ENCODE data around the gene APMAP.

The APMAP gene

GRCh38 chr20:24994470-24995368 lies 2.2 kb upstream of the APMAP start:
- TF ChIP-seq REST (IDR thresholded peaks at IDR 0.05; ENCODE audit: low read depth) = no peak
- 0 out of 2 replicates have a peak, but pooled peaks have one; percentile 23 for TF ChIP-seq TAF1 (IDR thresholded peaks at IDR 0.05; ENCODE audit: low read depth)
- 0 out of 2 replicates have a peak, but pooled peaks have one; percentile 26 for TF ChIP-seq MAX (IDR thresholded peaks at IDR 0.05)
- no peak for TF ChIP-seq YY1 (IDR thresholded peaks at IDR 0.05; ENCODE audit: low read depth)
- TF ChIP-seq TCF12 (IDR thresholded peaks at IDR 0.05; ENCODE audit: low read depth) = no peak
- no peak for TF ChIP-seq CEBPB (IDR thresholded peaks at IDR 0.05)
- TF ChIP-seq EGR1 (IDR thresholded peaks at IDR 0.05) = no peak
- TF ChIP-seq RAD21 (IDR thresholded peaks at IDR 0.05; ENCODE audit: low read depth) = peak; percentile 99
- TF ChIP-seq ZBTB7A (IDR thresholded peaks at IDR 0.05; ENCODE audit: low read depth) = no peak
- TF ChIP-seq USF1 (IDR thresholded peaks at IDR 0.05) = no peak
- TF ChIP-seq CREB1 (IDR thresholded peaks at IDR 0.05; ENCODE audit: low read depth) = no peak
- TF ChIP-seq FOXM1 (IDR thresholded peaks at IDR 0.05; ENCODE audit: borderline replicate concordance, low read depth) = no peak
- TF ChIP-seq EP300 (IDR thresholded peaks at IDR 0.05; ENCODE audit: borderline replicate concordance) = no peak
- 0 out of 2 replicates have a peak, but pooled peaks have one; percentile 13 for TF ChIP-seq TEAD4 (IDR thresholded peaks at IDR 0.05)
- TF ChIP-seq NFIC (IDR thresholded peaks at IDR 0.05) = peak; percentile 59

- no peak for TF ChIP-seq FOXM1 (IDR thresholded peaks at IDR 0.05; ENCODE audit: borderline replicate concordance, low read depth)
Measured at GRCh38 chr20:24994186-24994465, 1.6 kb upstream of the APMAP start.

- TF ChIP-seq RAD21 (IDR thresholded peaks at IDR 0.05; ENCODE audit: low read depth) (peak; percentile 40), MAX (IDR thresholded peaks at IDR 0.05) (no peak)
Measured at GRCh38 chr20:24993337-24994185, 1.0 kb upstream of the APMAP start.

- TF ChIP-seq ZBTB7A (IDR thresholded peaks at IDR 0.05; ENCODE audit: low read depth) = no peak
- no peak for TF ChIP-seq YY1 (IDR thresholded peaks at IDR 0.05; ENCODE audit: low read depth)
- TF ChIP-seq RAD21 (IDR thresholded peaks at IDR 0.05; ENCODE audit: low read depth) = no peak
- no peak for TF ChIP-seq EP300 (IDR thresholded peaks at IDR 0.05; ENCODE audit: borderline replicate concordance)
- TF ChIP-seq REST (IDR thresholded peaks at IDR 0.05; ENCODE audit: low read depth) = no peak
- TF ChIP-seq NFIC (IDR thresholded peaks at IDR 0.05) = no peak
- TF ChIP-seq FOXM1 (IDR thresholded peaks at IDR 0.05; ENCODE audit: borderline replicate concordance, low read depth) = no peak
- no peak for TF ChIP-seq TEAD4 (IDR thresholded peaks at IDR 0.05)
- no peak for TF ChIP-seq TAF1 (IDR thresholded peaks at IDR 0.05; ENCODE audit: low read depth)
- no peak for TF ChIP-seq CEBPB (IDR thresholded peaks at IDR 0.05)
- TF ChIP-seq USF1 (IDR thresholded peaks at IDR 0.05) = no peak
- no peak for TF ChIP-seq CREB1 (IDR thresholded peaks at IDR 0.05; ENCODE audit: low read depth)
- no peak; the same call in 1 of the 2 replicates for TF ChIP-seq MAX (IDR thresholded peaks at IDR 0.05)
- TF ChIP-seq EGR1 (IDR thresholded peaks at IDR 0.05) = no peak
- no peak for TF ChIP-seq TCF12 (IDR thresholded peaks at IDR 0.05; ENCODE audit: low read depth)
Measured at GRCh38 chr20:24991897-24992486, 559 bp downstream of the APMAP start.

- TF ChIP-seq TAF1 (IDR thresholded peaks at IDR 0.05; ENCODE audit: low read depth) (no peak), ZBTB7A (IDR thresholded peaks at IDR 0.05; ENCODE audit: low read depth) (no peak)
Measured at GRCh38 chr20:24990810-24991252, 1.7 kb downstream of the APMAP start.

Data from Ishikawa (cell line).